Endothelial cell of umbilical vein (primary cell): ENCODE measurements around the gene TIGD1. TPM values are rescaled to one million over a fixed set of nuclear protein-coding genes. Genes with fewer than 3 reads are reported as not detected.

Experiments used
- BruUV-seq: library from RNA; stranded (reverse); fragments of 400-500 nt; replicated peaks from 2 replicates; lab custom pipeline; 2021; lab: Mats Ljungman, UMichigan
- CTCF ChIA-PET: fragments of 300-600, 350-600 bp; sonication (Branson Sonifier 250); formaldehyde crosslinking; loops from one replicate; lab custom pipeline; 2021; ENCODE audit warnings: antibody characterized with exemption, inconsistent platforms; lab: Charles Lee
- POLR2A ChIA-PET: fragments of 300-600, 350-600 bp; sonication (Branson Sonifier 250); formaldehyde crosslinking; loops from one replicate; lab custom pipeline; 2021; ENCODE audit warnings: antibody characterized with exemption, inconsistent platforms; lab: Charles Lee
- DNase-seq: peaks from one replicate; pipeline ENCODE4 v3.0.0-alpha.2; 2011; ENCODE audit warnings: low read depth, low spot score
- FAIRE-seq: peaks from 2 replicates; lab custom pipeline; 2011; peaks lifted over from hg19 to GRCh38; lab: Jason Lieb, UNC
- H2AFZ ChIP-seq: 2 replicates; pipeline ENCODE4 v1.6.0; 2012; ENCODE audit warnings: low read depth, low read length, control low read depth, inconsistent platforms
- H3K27ac ChIP-seq: 2 replicates; pipeline ENCODE4 v1.5.1; 2011; ENCODE audit warnings: low read depth, mild to moderate bottlenecking, control low read depth, low read length, moderate library complexity; ENCODE audit not compliant: insufficient read depth
- H3K27me3 ChIP-seq, 2 experiments: 2 replicates each; pipeline versions ENCODE4 v1.6.0 to v1.6.1; 2011; ENCODE audit warnings: low read length in 2 of 2, mixed read lengths in 1 of 2; ENCODE audit not compliant: control insufficient read depth in 2 of 2, insufficient read depth in 2 of 2
- H3K36me3 ChIP-seq, 2 experiments: 2 replicates in 1 of 2; 3 replicates in 1 of 2; pipeline ENCODE4 v1.5.1; 2011; ENCODE audit warnings: low read length in 2 of 2, mild to moderate bottlenecking in 1 of 2, moderate library complexity in 1 of 2; ENCODE audit not compliant: control insufficient read depth in 2 of 2, insufficient read depth in 2 of 2; ENCODE audit errors: extremely low read depth in 1 of 2
- H3K4me1 ChIP-seq: 3 replicates; pipeline ENCODE4 v1.5.1; 2011; ENCODE audit warnings: mild to moderate bottlenecking, low read length; ENCODE audit not compliant: control insufficient read depth, insufficient read depth; ENCODE audit errors: extremely low read depth
- H3K4me2 ChIP-seq: 2 replicates; pipeline ENCODE4 v1.6.1; 2011; ENCODE audit warnings: low read length, control low read depth, mixed read lengths; ENCODE audit not compliant: insufficient read depth
- H3K4me3 ChIP-seq, 3 experiments: fragments of 200-600 bp in 1 of 3; sonication (generic), shearing (Covaris generic) in 1 of 3; replicated peaks in 1 of 3; 2 replicates each; pipeline ENCODE4 v1.5.1; 2011 to 2016; ENCODE audit warnings: control low read depth in 3 of 3, low read length in 3 of 3, mild to moderate bottlenecking in 2 of 3, inconsistent platforms in 1 of 3, low read depth in 1 of 3, moderate library complexity in 1 of 3; ENCODE audit not compliant: insufficient read depth in 1 of 3
- H3K79me2 ChIP-seq: 2 replicates; pipeline ENCODE4 v1.6.0; 2012; ENCODE audit warnings: low read length, inconsistent platforms; ENCODE audit not compliant: control insufficient read depth, insufficient read depth
- H3K9ac ChIP-seq: replicated peaks from 2 replicates; pipeline ENCODE3; 2011; ENCODE audit warnings: low read length, control low read depth; ENCODE audit not compliant: insufficient read depth; ENCODE audit errors: extremely low read depth
- H3K9me1 ChIP-seq: replicated peaks from 3 replicates; pipeline ENCODE4 v1.6.0; 2011; ENCODE audit warnings: mild to moderate bottlenecking, low read length; ENCODE audit not compliant: control insufficient read depth, insufficient read depth; ENCODE audit errors: extremely low read depth
- H3K9me3 ChIP-seq: replicated peaks from 2 replicates; pipeline ENCODE4 v1.5.1; 2012; ENCODE audit warnings: low read length, inconsistent platforms; ENCODE audit not compliant: control insufficient read depth, insufficient read depth
- H4K20me1 ChIP-seq: replicated peaks from 2 replicates; pipeline ENCODE3; 2011; ENCODE audit warnings: mild to moderate bottlenecking, low read length; ENCODE audit not compliant: control insufficient read depth, insufficient read depth; ENCODE audit errors: extremely low read depth
- EZH2 ChIP-seq: IDR thresholded peaks from 2 replicates; pipeline ENCODE4 v1.6.1; 2012; ENCODE audit warnings: borderline replicate concordance, low read depth, mild to moderate bottlenecking, moderate library complexity, low read length, inconsistent platforms; ENCODE audit not compliant: severe bottlenecking
- FOS ChIP-seq: IDR thresholded peaks from 2 replicates; pipeline ENCODE4 v1.6.1; 2011; ENCODE audit warnings: mild to moderate bottlenecking, low read length, moderate library complexity, borderline replicate concordance; ENCODE audit not compliant: insufficient read depth
- GATA2 ChIP-seq: IDR thresholded peaks from 2 replicates; pipeline ENCODE4 v1.7.0; 2011; ENCODE audit warnings: low read depth, mild to moderate bottlenecking, moderate library complexity, mixed read lengths, low read length; ENCODE audit not compliant: insufficient read length, insufficient read depth
- JUN ChIP-seq: IDR thresholded peaks from 2 replicates; pipeline ENCODE4 v1.6.1; 2011; ENCODE audit warnings: borderline replicate concordance, low read depth; ENCODE audit not compliant: insufficient read length, insufficient read depth
- MYC ChIP-seq: IDR thresholded peaks from one replicate; pipeline ENCODE4 v1.6.1; 2011; ENCODE audit warnings: mild to moderate bottlenecking, low read depth, low read length
- POLR2A ChIP-seq: IDR thresholded peaks from 2 replicates; pipeline ENCODE4 v1.6.1; 2012; ENCODE audit warnings: low read depth, mild to moderate bottlenecking, control low read depth, low read length
- POLR2AphosphoS5 ChIP-seq: IDR thresholded peaks from 2 replicates; pipeline ENCODE4 v1.6.1; 2012; ENCODE audit warnings: low read depth, mild to moderate bottlenecking, control low read depth, low read length, moderate library complexity; ENCODE audit not compliant: insufficient read depth
- dilution Hi-C: fragments of 300-500 bp; cut with MboI; formaldehyde crosslinking; loops from one replicate; pipeline ENCODE4 v1.15.0; 2019; ENCODE audit warnings: low sequenced_read_pairs; ENCODE audit not compliant: extremely low pct_ligation_motif_present
- intact Hi-C: fragments of 100-400 bp; cut with micrococcal nuclease; formaldehyde crosslinking; loops from one replicate; pipeline ENCODE4 v1.10.0; 2022
- polyA plus RNA-seq, 4 experiments: library from polyadenylated mRNA; depleted of rRNA in 3 of 4; stranded (reverse) in 3 of 4; unstranded in 1 of 4; fragments of >200 nt; gene quantifications; 2 replicates each; pipeline versions ENCODE4 v1.2.1 to v1.2.3, GENCODE V29; 2011 to 2012; ENCODE audit warnings: missing spikeins in 1 of 4
- total RNA-seq: library from RNA; stranded (reverse); gene quantifications from 2 replicates; pipeline ENCODE4 v1.2.3, GENCODE V29; 2021
- TF ChIP-seq, protein P1 (sequence below): IDR thresholded peaks from 2 replicates; pipeline ENCODE4 v1.6.1; 2011; ENCODE audit not compliant: insufficient read depth, insufficient read length
- TF ChIP-seq, protein P2 (sequence below), 2 donors: IDR thresholded peaks; 1 replicate in 1 of 2; 2 replicates in 1 of 2; pipeline ENCODE4 v1.5.1; 2011; ENCODE audit warnings: low read length in 2 of 2, mild to moderate bottlenecking in 2 of 2, moderate library complexity in 2 of 2, control low read depth in 1 of 2, inconsistent platforms in 1 of 2, low read depth in 1 of 2; ENCODE audit not compliant: insufficient read depth in 1 of 2; ENCODE audit errors: extremely low read depth in 1 of 2

TIGD1 gene
- total and polyA plus RNA-seq, 2 donors (not counting 3 experiments of a cell fraction or from before 2014, with no cell fraction given), result 1.6 to 3.3 TPM

DNA sequence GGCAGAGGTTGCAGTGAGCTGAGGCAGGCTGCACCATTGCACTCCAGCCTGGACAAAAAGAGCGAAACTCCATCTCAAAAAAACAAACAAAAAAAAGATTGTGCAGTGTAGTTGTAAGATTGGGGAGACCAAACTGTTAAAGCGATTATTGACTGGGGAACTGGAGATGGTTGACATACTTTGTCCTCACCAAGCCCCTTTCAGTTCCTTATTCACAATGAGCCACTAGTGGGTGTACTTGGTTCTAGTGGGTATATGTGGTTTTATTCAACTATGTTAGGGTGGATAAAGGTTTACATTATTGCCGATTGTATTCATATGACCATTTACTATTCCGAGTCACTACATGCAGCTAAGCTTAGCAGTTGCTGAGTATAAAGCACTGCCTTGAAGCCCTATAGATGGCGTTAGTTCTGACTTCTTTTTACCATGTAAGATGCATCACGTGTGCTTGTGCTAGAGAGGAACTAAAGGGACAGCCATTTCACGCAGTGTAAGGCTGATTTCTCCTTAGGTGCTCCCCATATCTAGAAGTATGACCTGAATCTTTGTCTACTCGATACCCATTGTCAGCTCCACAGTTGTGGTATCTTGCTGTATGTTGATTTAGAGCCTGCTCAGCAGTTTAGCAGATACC lies 12.3 kb upstream of the TIGD1 start:
- H3K36me3 ChIP-seq, result peaks cover 19 to 25% of the 10 kb centered on the region in 2 experiments
- BruUV-seq, result no TSS peak

More for the DNA sequence above, 12.3 kb upstream of the TIGD1 start:
- no peaks in the 10 kb centered on the region for H3K79me2 ChIP-seq
- no peaks in the 10 kb centered on the region for H3K9me1 ChIP-seq
- ChIA-PET CTCF (interaction anchor here (1.3 to 1.5 kb wide), 2 partner anchors 9 to 10 kb away, joined by 3 to 5 read pairs; no protein-coding TSS in a partner anchor), POLR2A (no interaction called here)
- DNase-seq (no peak), FAIRE-seq (no peak)
- intact Hi-C loops (no loop called here), dilution Hi-C loops (no loop called here)
- TF ChIP-seq FOS (no peak), POLR2A (no peak), EZH2 (no peak), GATA2 (no peak), POLR2AphosphoS5 (no peak), MYC (no peak), JUN (no peak)
- TF ChIP-seq, protein P1, sequence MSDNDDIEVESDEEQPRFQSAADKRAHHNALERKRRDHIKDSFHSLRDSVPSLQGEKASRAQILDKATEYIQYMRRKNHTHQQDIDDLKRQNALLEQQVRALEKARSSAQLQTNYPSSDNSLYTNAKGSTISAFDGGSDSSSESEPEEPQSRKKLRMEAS, result no peak
- TF ChIP-seq, protein P2, sequence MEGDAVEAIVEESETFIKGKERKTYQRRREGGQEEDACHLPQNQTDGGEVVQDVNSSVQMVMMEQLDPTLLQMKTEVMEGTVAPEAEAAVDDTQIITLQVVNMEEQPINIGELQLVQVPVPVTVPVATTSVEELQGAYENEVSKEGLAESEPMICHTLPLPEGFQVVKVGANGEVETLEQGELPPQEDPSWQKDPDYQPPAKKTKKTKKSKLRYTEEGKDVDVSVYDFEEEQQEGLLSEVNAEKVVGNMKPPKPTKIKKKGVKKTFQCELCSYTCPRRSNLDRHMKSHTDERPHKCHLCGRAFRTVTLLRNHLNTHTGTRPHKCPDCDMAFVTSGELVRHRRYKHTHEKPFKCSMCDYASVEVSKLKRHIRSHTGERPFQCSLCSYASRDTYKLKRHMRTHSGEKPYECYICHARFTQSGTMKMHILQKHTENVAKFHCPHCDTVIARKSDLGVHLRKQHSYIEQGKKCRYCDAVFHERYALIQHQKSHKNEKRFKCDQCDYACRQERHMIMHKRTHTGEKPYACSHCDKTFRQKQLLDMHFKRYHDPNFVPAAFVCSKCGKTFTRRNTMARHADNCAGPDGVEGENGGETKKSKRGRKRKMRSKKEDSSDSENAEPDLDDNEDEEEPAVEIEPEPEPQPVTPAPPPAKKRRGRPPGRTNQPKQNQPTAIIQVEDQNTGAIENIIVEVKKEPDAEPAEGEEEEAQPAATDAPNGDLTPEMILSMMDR (IDR thresholded peaks at IDR 0.05; ENCODE audit: extremely low read depth in 1 of 2, insufficient read depth in 1 of 2, low read depth in 1 of 2, low read length in 2 of 2), result no peak
- H3K9ac ChIP-seq, result no peak overlapping the region
- H3K4me2 ChIP-seq, result no peak overlapping the region
- H3K9me3 ChIP-seq, result no peaks in the 10 kb centered on the region
- no peaks in the 10 kb centered on the region for H4K20me1 ChIP-seq
- no peaks in the 10 kb centered on the region for H3K27me3 ChIP-seq
- no peaks in the 10 kb centered on the region for H3K4me1 ChIP-seq
- H2AFZ ChIP-seq, result no peak overlapping the region
- no peak overlapping the region for H3K27ac ChIP-seq
- H3K4me3 ChIP-seq, result no peak overlapping the region
